Cerebellar nuclear complex (tissue), 1 donor: ENCODE measurements around the gene HS3ST2.
"Not testable (repeated sequence)": the region's sequence is repeated elsewhere in the genome, so short reads cannot be mapped to it uniquely, and the experiment has no call there.

Source experiments
- DNase-seq, 2 experiments: peaks; one replicate each; lab custom pipeline; 2025; lab: John Stamatoyannopoulos, UW

HS3ST2 gene

GRCh38 chr16:22933173-22933572 is 119.2 kb downstream of the HS3ST2 start:
- no peak for DNase-seq

GRCh38 chr16:22934786-22935185 is 120.8 kb downstream of the HS3ST2 start:
- no peak for DNase-seq

GRCh38 chr16:22937169-22937568 is 123.2 kb downstream of the HS3ST2 start:
- DNase-seq, result no peak

GRCh38 chr16:22938647-22939046 is 124.7 kb downstream of the HS3ST2 start:
- DNase-seq, result no peak

DNA sequence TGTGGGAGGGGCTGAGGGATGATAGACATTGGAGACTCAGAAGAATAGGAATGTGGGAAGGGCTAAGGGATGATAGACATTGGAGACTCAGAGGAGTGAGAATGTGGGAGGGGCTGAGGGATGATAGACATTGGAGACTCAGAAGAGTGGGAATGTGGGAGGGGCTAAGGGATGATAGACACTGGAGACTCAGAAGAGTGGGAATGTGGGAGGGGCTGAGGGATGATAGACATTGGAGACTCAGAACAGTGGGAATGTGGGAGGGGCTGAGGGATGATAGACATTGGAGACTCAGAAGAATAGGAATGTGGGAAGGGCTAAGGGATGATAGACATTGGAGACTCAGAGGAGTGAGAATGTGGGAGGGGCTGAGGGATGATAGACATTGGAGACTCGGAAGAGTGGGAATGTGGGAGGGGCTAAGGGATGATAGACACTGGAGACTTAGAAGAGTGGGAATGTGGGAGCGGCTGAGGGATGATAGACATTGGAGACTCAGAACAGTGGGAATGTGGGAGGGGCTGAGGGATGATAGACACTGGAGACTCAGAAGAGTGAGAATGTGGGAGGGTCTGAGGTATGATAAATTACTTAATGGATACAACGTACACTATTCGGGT is 125.9 kb downstream of the HS3ST2 start:
- not testable (repeated sequence) for DNase-seq

GRCh38 chr16:22941970-22942501 is 128.1 kb downstream of the HS3ST2 start:
- no peak for DNase-seq

- no peak for DNase-seq
Observed at GRCh38 chr16:22942811-22943210, 128.8 kb downstream of the HS3ST2 start.

DNA sequence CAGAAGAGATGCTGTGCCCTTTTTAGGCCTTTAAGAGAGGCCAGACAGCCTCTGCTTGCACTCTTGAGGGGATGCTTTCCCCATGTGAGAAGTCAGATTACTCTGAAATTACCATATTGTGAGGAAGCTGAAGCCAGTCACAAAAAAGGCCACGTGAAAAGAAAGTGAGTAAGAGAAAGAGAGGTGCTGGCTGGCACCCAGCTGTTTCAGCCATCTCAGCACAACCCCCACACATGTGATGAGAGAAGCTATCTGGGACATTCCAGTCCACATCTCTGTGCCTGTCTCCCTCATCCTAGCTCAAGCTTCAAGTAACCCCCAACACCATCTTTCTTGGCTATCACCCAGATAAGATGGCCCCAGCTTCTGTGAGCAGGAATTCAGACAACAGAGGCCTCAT is 131.4 kb downstream of the HS3ST2 start:
- no peak for DNase-seq

GRCh38 chr16:22946433-22946832 is 132.5 kb downstream of the HS3ST2 start:
- DNase-seq, result no peak

DNA sequence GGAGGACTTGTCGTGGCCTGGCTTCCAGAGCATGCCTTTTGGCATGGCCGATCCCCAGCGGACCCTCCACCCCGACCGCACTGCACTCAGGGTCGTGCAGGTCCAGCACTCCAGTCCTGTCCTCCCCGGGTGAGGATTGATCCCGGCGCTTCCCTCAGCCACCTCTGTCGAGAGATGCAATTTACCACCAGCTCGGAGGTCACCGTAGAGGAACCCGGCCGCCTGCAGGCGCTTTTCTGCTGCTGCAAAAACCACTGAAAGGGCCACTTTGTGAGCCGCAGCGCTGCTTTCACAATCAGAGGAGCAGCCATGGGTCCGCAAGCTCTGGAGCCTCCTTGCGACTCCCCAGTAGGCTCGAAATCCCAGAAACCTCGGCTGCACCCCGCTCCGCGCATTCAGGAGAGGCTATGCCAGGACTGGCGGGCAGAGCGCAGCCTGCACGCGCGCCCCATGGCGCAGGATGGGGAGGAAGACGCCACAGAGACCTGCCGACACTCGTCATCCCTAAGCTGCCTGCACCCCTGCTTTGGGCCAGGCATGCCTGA is 134.2 kb downstream of the HS3ST2 start:
- DNase-seq, result no peak

- no peak for DNase-seq
Observed at GRCh38 chr16:22948603-22949368, 134.8 kb downstream of the HS3ST2 start.

DNA sequence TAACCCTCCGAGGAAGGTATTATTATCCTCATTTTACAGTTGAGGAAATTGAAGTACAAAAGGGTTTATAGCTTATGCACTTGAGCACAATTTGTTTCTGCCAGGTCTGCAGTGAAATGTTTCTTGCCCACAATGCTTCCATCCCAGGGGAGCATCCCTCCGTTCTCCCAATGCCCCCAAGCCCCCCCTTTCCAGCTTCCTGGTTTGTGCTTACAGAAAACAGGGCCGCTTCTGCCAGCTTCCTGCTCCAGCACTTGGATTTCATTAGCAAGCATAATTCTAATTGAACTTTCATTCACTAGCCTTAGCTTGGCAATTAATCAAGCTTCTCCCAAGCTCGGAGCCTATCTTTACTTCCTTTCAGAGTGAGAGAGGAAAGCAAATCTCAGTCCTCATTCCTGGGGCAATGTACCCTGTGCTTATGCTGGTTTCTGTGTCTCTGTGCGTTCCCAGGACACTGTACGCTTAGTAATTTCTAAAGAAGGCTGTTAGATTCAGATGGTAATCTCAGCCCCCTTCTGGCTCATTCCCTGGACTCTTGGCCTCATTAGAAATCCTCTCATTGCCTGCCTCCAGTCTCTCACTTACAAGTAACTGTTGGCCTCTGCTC is 141.6 kb downstream of the HS3ST2 start:
- DNase-seq, result no peak

- no peak for DNase-seq
Observed at GRCh38 chr16:22961206-22961605, 147.2 kb downstream of the HS3ST2 start.

- DNase-seq, result no peak
Observed at GRCh38 chr16:22962905-22963304, 148.9 kb downstream of the HS3ST2 start.
